B cell (primary cell): Measurements from ENCODE around the gene OXER1. TPM values are rescaled to one million over a fixed set of nuclear protein-coding genes. Genes with fewer than 3 reads are reported as not detected.

Experiments used
- ATAC-seq: fragments of 200-7000 bp; cut with Tn5 transposase; one replicate; pipeline ENCODE4 v1.10.0; 2021; ENCODE audit warnings: low read depth, mild to moderate bottlenecking, moderate number of reproducible peaks, moderate library complexity
- CTCF ChIA-PET: fragments of 350-600 bp; sonication (Branson Sonifier 250); formaldehyde crosslinking; loops from one replicate; lab custom pipeline; 2021; ENCODE audit warnings: antibody characterized with exemption, inconsistent platforms; lab: Charles Lee
- POLR2A ChIA-PET: fragments of 350-600 bp; sonication (Branson Sonifier 250); formaldehyde crosslinking; loops from one replicate; lab custom pipeline; 2021; ENCODE audit warnings: antibody characterized with exemption; lab: Charles Lee
- DNase-seq: peaks from one replicate; pipeline ENCODE4 v3.0.0; 2013
- H2AFZ ChIP-seq: 2 replicates; pipeline ENCODE4 v1.6.1; 2012; ENCODE audit warnings: mild to moderate bottlenecking, low read depth, low read length; ENCODE audit not compliant: insufficient read depth, poor library complexity, severe bottlenecking
- H3K27ac ChIP-seq, 2 donors: 1 replicate in 1 of 2; 2 replicates in 1 of 2; pipeline ENCODE4 v1.5.1; 2012 to 2013; ENCODE audit warnings: low read length in 2 of 2, mild to moderate bottlenecking in 2 of 2, moderate library complexity in 1 of 2
- H3K27me3 ChIP-seq, 4 experiments: fragments of 200-600 bp in 1 of 4; sonication (generic) in 1 of 4; replicated peaks in 1 of 4; 1 replicate in 2 of 4; 2 replicates in 2 of 4; pipeline versions ENCODE4 v1.6.1 to v1.7.0; 2013 to 2016; ENCODE audit warnings: low read length in 3 of 4, mild to moderate bottlenecking in 2 of 4, mixed read lengths in 1 of 4, moderate library complexity in 1 of 4; ENCODE audit not compliant: insufficient read depth in 4 of 4, control insufficient read depth in 3 of 4; ENCODE audit errors: control extremely low read depth in 1 of 4
- H3K36me3 ChIP-seq, 2 experiments: replicated peaks in 1 of 2; 1 replicate in 1 of 2; 2 replicates in 1 of 2; pipeline versions ENCODE4 v1.6.1 to v1.7.1; 2013; ENCODE audit warnings: low read length in 1 of 2; ENCODE audit not compliant: insufficient read depth in 2 of 2, control insufficient read depth in 1 of 2; ENCODE audit errors: control extremely low read depth in 1 of 2, extremely low read depth in 1 of 2
- H3K4me1 ChIP-seq, 2 donors: fragments of 200-600 bp in 1 of 2; sonication (generic) in 1 of 2; 1 replicate in 1 of 2; 2 replicates in 1 of 2; pipeline versions ENCODE4 v1.5.1 to v1.6.1; 2013 to 2017; ENCODE audit warnings: low read length in 2 of 2; ENCODE audit not compliant: control insufficient read depth in 2 of 2, insufficient read depth in 2 of 2
- H3K4me2 ChIP-seq: replicated peaks from 2 replicates; pipeline ENCODE3; 2012; ENCODE audit warnings: mild to moderate bottlenecking, low read depth, low read length; ENCODE audit not compliant: poor library complexity, severe bottlenecking
- H3K4me3 ChIP-seq, 5 experiments: fragments of 200-600 bp in 1 of 5; sonication (generic) in 1 of 5; 1 replicate in 3 of 5; 2 replicates in 2 of 5; pipeline versions ENCODE4 v1.5.1 to v1.7.0; 2011 to 2016; ENCODE audit warnings: low read length in 4 of 5, mild to moderate bottlenecking in 4 of 5, low read depth in 2 of 5, control low read depth in 1 of 5, moderate library complexity in 1 of 5; ENCODE audit not compliant: insufficient read depth in 1 of 5; ENCODE audit errors: control extremely low read depth in 1 of 5, extremely low read depth in 1 of 5
- H3K79me2 ChIP-seq: fragments of 200-600 bp; sonication (generic); one replicate; pipeline ENCODE4 v1.6.0; 2016; ENCODE audit warnings: low read length; ENCODE audit not compliant: control insufficient read depth, insufficient read depth
- H3K9ac ChIP-seq: fragments of 200-600 bp; sonication (generic); 2 replicates; pipeline ENCODE4 v1.6.1; 2017; ENCODE audit warnings: mild to moderate bottlenecking, low read length, moderate library complexity
- H3K9me3 ChIP-seq, 3 donors: one replicate each; pipeline versions ENCODE4 v1.6.1 to v1.7.1; 2013; ENCODE audit warnings: low read length in 2 of 3; ENCODE audit not compliant: control insufficient read depth in 2 of 3, insufficient read depth in 1 of 3; ENCODE audit errors: control extremely low read depth in 1 of 3
- H4K20me1 ChIP-seq: 2 replicates; pipeline ENCODE4 v1.6.0; 2012; ENCODE audit warnings: mild to moderate bottlenecking, low read length; ENCODE audit not compliant: insufficient read depth, control insufficient read depth, poor library complexity, severe bottlenecking
- H3K27ac Mint-ChIP-seq: one replicate; pipeline ENCODE4 v1.8.0; 2021; ENCODE audit warnings: mixed read lengths
- H3K27me3 Mint-ChIP-seq: one replicate; pipeline ENCODE4 v1.8.0; 2021; ENCODE audit warnings: mixed read lengths
- H3K4me1 Mint-ChIP-seq: one replicate; pipeline ENCODE4 v1.8.0; 2021; ENCODE audit warnings: mixed read lengths
- H3K4me3 Mint-ChIP-seq: one replicate; pipeline ENCODE4 v1.8.0; 2021; ENCODE audit warnings: mixed read lengths
- H3K9me3 Mint-ChIP-seq: one replicate; pipeline ENCODE4 v1.8.0; 2022; ENCODE audit warnings: mixed read lengths; ENCODE audit not compliant: insufficient read depth
- EZH2 ChIP-seq: IDR thresholded peaks from 2 replicates; pipeline ENCODE4 v1.6.1; 2012; ENCODE audit warnings: borderline replicate concordance, low read depth, mild to moderate bottlenecking, moderate library complexity, low read length; ENCODE audit not compliant: insufficient read depth, poor library complexity, severe bottlenecking
- WGBS: methylation state at CpG from one replicate; pipeline ENCODE4 v1.1.5; 2013; ENCODE audit warnings: missing lambda C conversion rate; ENCODE audit not compliant: insufficient coverage; 5-methylcytosine and 5-hydroxymethylcytosine counted together
- intact Hi-C: fragments of 100-400 bp; cut with micrococcal nuclease; formaldehyde crosslinking; loops from one replicate; pipeline ENCODE4 v1.10.0; 2022
- polyA plus RNA-seq: library from polyadenylated mRNA; depleted of rRNA; stranded (reverse); fragments of >200 nt; gene quantifications from 2 replicates; pipeline ENCODE4 v1.2.3, GENCODE V29; 2012
- total RNA-seq, 2 donors: library from RNA; stranded (reverse); fragments of 120-200 nt in 1 of 2; gene quantifications; 1 replicate in 1 of 2; 2 replicates in 1 of 2; pipeline versions ENCODE4 v1.2.3 to v1.2.4, GENCODE V29; 2013 to 2022
- TF ChIP-seq, protein P1 (sequence below): fragments of 200-600 bp; IDR thresholded peaks from one replicate; pipeline ENCODE4 v1.8.0; 2022; ENCODE audit warnings: antibody characterized with exemption, mild to moderate bottlenecking

Gene OXER1
- total and polyA plus RNA-seq, 2 donors (not counting 1 experiment from before 2014, with no cell fraction given) = 3.2 to 3.3 TPM

DNA sequence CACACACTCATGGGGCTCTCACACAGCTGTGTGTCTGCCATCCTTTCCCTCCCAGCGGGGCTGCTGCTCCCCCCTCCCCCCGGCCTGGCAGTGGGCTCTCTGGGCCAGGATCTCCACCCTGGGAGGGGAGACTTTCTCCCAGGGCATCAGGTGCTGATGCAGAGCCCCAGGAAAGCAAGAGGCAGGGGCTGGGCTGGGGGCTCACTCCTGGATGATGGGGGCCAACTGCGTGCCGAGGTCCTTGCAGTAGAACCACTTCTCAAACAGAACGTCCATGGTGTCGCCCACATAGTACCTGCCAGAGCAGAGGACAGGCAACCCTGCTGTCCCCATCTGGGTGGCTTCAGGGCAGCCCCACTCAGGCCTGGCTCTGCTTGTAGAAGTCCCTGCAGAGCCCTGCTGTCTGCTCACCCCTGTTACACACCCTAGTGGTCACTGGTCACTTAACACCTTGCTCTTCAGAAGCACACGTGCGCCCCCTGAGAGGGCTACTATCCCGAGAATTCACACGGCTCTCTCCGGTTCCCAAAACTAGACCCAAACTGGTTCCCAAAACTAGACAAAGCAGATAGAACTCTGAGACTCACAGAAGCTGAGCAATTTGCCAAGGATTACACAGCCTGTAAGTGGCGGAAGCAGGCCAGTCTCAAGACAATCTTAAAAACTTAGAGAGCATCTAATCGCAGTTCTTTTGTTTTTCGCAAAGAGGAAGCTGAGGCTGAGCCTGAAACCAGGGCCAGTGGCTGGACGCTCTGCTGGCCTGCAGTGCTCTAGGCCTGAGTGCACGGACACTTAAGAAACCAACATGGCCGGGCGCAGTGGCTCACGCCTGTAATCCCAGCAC is 6.6 kb upstream of the OXER1 start:
- Mint-ChIP-seq H3K4me1 (peaks cover 7% of the 10 kb centered on the region), H3K9me3 (no peaks in the 10 kb centered on the region), H3K27ac (no peak overlapping the region), H3K4me3 (no peak overlapping the region), H3K27me3 (no peaks in the 10 kb centered on the region)
- ATAC-seq = peak; percentile 57
- WGBS = 90% methylated on average over 17 of the region's 19 CpGs
- no peak overlapping the region for H2AFZ ChIP-seq
- H3K79me2 ChIP-seq = no peaks in the 10 kb centered on the region
- no peaks in the 10 kb centered on the region for H3K9me3 ChIP-seq
- CTCF ChIA-PET = interaction anchor here (1.4 to 1.6 kb wide), 3 partner anchors 16 to 28 kb away, joined by 3 to 5 read pairs (median 4); no protein-coding TSS in a partner anchor
- intact Hi-C loops = no loop called here
- no peak overlapping the region for H3K4me3 ChIP-seq
- POLR2A ChIA-PET = no interaction called here
- H3K4me1 ChIP-seq = peaks cover under 1 to 2% of the 10 kb centered on the region in 2 donors
- no peaks in the 10 kb centered on the region for H3K27me3 ChIP-seq
- TF ChIP-seq, protein P1, sequence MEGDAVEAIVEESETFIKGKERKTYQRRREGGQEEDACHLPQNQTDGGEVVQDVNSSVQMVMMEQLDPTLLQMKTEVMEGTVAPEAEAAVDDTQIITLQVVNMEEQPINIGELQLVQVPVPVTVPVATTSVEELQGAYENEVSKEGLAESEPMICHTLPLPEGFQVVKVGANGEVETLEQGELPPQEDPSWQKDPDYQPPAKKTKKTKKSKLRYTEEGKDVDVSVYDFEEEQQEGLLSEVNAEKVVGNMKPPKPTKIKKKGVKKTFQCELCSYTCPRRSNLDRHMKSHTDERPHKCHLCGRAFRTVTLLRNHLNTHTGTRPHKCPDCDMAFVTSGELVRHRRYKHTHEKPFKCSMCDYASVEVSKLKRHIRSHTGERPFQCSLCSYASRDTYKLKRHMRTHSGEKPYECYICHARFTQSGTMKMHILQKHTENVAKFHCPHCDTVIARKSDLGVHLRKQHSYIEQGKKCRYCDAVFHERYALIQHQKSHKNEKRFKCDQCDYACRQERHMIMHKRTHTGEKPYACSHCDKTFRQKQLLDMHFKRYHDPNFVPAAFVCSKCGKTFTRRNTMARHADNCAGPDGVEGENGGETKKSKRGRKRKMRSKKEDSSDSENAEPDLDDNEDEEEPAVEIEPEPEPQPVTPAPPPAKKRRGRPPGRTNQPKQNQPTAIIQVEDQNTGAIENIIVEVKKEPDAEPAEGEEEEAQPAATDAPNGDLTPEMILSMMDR = peak; percentile 24
- TF ChIP-seq EZH2 = no peak
- no peaks in the 10 kb centered on the region for H3K36me3 ChIP-seq
- H3K27ac ChIP-seq = no peak overlapping the region
- no peak overlapping the region for H3K9ac ChIP-seq
- H3K4me2 ChIP-seq = no peak overlapping the region
- no peaks in the 10 kb centered on the region for H4K20me1 ChIP-seq
- DNase-seq = peak; percentile 38
